ENCODE results near the gene RPTOR.
"Not testable (repeated sequence)": the region's sequence is repeated elsewhere in the genome, so short reads cannot be mapped to it uniquely, and the experiment has no call there.

Gene RPTOR

DNA sequence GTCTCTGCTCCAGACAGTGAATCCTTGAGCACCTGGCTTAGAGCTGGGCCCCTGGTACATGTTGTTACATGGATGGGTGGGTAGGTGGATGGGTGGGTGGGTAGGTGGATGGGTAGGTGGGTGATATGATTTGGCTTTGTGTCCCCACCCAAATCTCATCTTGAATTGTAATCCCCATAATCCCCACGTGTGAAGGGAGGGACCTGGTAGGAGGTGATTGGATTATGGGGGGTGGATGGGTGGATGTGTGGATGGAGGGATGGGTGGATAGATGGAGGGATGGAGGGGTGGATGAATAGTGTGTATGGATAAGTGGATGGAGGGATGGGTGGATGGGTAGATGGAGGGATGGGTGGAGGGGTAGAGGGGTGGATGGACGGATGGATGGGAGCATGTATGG is 41.6 kb upstream of the RPTOR start:
- ATAC-seq (ENCODE audit: insufficient read depth, low read depth), result no peak
- H3K4me2 ChIP-seq (ENCODE audit: insufficient read depth, low read length), result no peak overlapping the region

DNA sequence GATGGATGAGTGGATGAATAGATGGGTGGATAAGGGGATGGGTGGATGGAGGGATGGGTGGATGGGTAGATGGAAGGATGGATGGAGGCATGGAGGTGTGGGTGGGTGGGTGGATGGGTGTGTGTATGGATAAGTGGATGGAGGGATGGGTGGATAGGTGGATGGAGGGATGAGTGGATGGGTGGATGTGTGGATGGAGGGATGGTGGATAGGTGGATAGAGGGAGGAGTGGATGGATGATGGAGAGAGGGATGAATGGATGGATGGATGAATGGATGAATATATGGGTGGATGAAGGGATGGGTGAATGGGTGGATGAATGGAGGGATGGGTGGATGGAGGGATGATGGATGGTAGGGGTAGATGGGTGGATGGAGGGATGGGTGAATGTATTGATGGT is 40.7 kb upstream of the RPTOR start:
- Histone ChIP-seq H3K36me3 (ENCODE audit: insufficient read depth, low read length) (no peaks in the 10 kb centered on the region), H3K9me3 (ENCODE audit: insufficient read depth, low read length, severe bottlenecking) (no peaks in the 10 kb centered on the region), H3K9ac (ENCODE audit: low read depth, low read length) (no peak overlapping the region), H3K4me1 (ENCODE audit: insufficient read depth, low read length) (no peaks in the 10 kb centered on the region), H3K4me2 (ENCODE audit: insufficient read depth, low read length) (no peak overlapping the region), H3K79me2 (ENCODE audit: insufficient read depth, low read length) (no peaks in the 10 kb centered on the region), H3K4me3 (ENCODE audit: low read depth in 1 of 2, low read length in 2 of 2) (no peak overlapping the region), H2AFZ (ENCODE audit: low read depth, low read length) (no peak overlapping the region), H3K27ac (ENCODE audit: low read length) (no peak overlapping the region), H4K20me1 (ENCODE audit: insufficient read depth, low read length) (no peaks in the 10 kb centered on the region; the same call in 1 of the 2 replicates), H3K27me3 (ENCODE audit: insufficient read depth, low read length, poor library complexity) (no peaks in the 10 kb centered on the region)
- DNase-seq (no peak), ATAC-seq (ENCODE audit: insufficient read depth, low read depth) (no peak)
- no peak for TF ChIP-seq EZH2 (IDR thresholded peaks at IDR 0.05; ENCODE audit: borderline replicate concordance, low read depth, low read length, severe bottlenecking)
- TF ChIP-seq, protein P1, sequence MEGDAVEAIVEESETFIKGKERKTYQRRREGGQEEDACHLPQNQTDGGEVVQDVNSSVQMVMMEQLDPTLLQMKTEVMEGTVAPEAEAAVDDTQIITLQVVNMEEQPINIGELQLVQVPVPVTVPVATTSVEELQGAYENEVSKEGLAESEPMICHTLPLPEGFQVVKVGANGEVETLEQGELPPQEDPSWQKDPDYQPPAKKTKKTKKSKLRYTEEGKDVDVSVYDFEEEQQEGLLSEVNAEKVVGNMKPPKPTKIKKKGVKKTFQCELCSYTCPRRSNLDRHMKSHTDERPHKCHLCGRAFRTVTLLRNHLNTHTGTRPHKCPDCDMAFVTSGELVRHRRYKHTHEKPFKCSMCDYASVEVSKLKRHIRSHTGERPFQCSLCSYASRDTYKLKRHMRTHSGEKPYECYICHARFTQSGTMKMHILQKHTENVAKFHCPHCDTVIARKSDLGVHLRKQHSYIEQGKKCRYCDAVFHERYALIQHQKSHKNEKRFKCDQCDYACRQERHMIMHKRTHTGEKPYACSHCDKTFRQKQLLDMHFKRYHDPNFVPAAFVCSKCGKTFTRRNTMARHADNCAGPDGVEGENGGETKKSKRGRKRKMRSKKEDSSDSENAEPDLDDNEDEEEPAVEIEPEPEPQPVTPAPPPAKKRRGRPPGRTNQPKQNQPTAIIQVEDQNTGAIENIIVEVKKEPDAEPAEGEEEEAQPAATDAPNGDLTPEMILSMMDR (IDR thresholded peaks at IDR 0.05; ENCODE audit: borderline replicate concordance, extremely low read depth, low read length, poor library complexity, severe bottlenecking), result no peak

More for the DNA sequence above, 41.6 kb upstream of the RPTOR start:
- H3K27ac ChIP-seq (ENCODE audit: low read length), result no peak overlapping the region
- no peaks in the 10 kb centered on the region for H3K36me3 ChIP-seq (ENCODE audit: insufficient read depth, low read length)
- H3K4me3 ChIP-seq (ENCODE audit: low read depth in 1 of 2, low read length in 2 of 2), result no peak overlapping the region
- H3K27me3 ChIP-seq (ENCODE audit: insufficient read depth, low read length, poor library complexity), result no peaks in the 10 kb centered on the region
- no peaks in the 10 kb centered on the region for H3K79me2 ChIP-seq (ENCODE audit: insufficient read depth, low read length)
- H2AFZ ChIP-seq (ENCODE audit: low read depth, low read length), result no peak overlapping the region
- no peaks in the 10 kb centered on the region for H3K4me1 ChIP-seq (ENCODE audit: insufficient read depth, low read length)
- H4K20me1 ChIP-seq (ENCODE audit: insufficient read depth, low read length), result no peaks in the 10 kb centered on the region; the same call in 1 of the 2 replicates
- H3K9ac ChIP-seq (ENCODE audit: low read depth, low read length), result no peak overlapping the region
- no peak for DNase-seq
- H3K9me3 ChIP-seq (ENCODE audit: insufficient read depth, low read length, severe bottlenecking), result no peaks in the 10 kb centered on the region
- no peak for TF ChIP-seq EZH2 (IDR thresholded peaks at IDR 0.05; ENCODE audit: borderline replicate concordance, low read depth, low read length, severe bottlenecking)
- TF ChIP-seq, protein P1 (IDR thresholded peaks at IDR 0.05; ENCODE audit: borderline replicate concordance, extremely low read depth, low read length, poor library complexity, severe bottlenecking), result no peak

DNA sequence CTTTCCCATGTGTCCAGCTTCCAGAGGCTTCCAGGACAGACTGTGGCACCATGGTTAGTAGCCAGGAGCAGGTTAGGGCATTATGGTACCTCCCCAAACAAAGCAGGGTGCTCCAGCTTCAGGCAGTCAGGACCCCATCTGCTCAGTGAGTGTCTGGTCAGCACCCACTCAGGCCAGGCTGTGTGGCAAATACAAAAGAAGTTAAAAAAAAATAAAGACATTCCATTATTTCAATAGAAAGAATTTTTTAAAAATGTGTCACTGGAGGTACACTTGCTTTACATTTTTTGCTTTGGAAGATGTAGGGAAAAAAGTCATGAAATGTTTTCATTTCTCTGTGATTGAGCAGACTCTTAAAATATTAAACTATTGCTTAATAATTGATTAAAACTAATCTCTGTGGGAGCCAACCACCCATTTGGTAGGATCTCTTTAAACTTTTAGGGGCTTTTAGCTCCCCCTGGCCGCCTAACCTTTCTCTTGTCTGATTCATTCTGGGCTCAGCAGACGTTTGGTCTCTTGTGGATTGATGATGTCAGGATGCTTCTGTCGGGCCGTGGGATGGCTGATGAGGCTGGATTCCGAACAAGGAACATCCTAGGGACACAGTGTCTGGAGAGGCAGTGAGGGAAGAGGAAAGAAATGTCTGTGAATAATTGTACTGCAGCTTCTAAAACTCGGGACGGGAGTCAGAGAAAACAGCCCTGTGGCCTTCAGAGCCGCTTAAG is 39.8 kb upstream of the RPTOR start:
- Histone ChIP-seq H3K27me3 (ENCODE audit: insufficient read depth, low read length, poor library complexity) (no peaks in the 10 kb centered on the region), H3K4me2 (ENCODE audit: insufficient read depth, low read length) (no peak overlapping the region), H3K27ac (ENCODE audit: low read length) (no peak overlapping the region), H3K4me3 (ENCODE audit: low read depth in 1 of 2, low read length in 2 of 2) (no peak overlapping the region), H3K36me3 (ENCODE audit: insufficient read depth, low read length) (no peaks in the 10 kb centered on the region), H2AFZ (ENCODE audit: low read depth, low read length) (no peak overlapping the region), H3K9ac (ENCODE audit: low read depth, low read length) (no peak overlapping the region), H3K79me2 (ENCODE audit: insufficient read depth, low read length) (no peaks in the 10 kb centered on the region), H4K20me1 (ENCODE audit: insufficient read depth, low read length) (no peaks in the 10 kb centered on the region; the same call in 1 of the 2 replicates), H3K4me1 (ENCODE audit: insufficient read depth, low read length) (no peaks in the 10 kb centered on the region), H3K9me3 (ENCODE audit: insufficient read depth, low read length, severe bottlenecking) (no peaks in the 10 kb centered on the region)
- ATAC-seq (ENCODE audit: insufficient read depth, low read depth), result no peak
- TF ChIP-seq, protein P1 (IDR thresholded peaks at IDR 0.05; ENCODE audit: borderline replicate concordance, extremely low read depth, low read length, poor library complexity, severe bottlenecking), result no peak
- TF ChIP-seq EZH2 (IDR thresholded peaks at IDR 0.05; ENCODE audit: borderline replicate concordance, low read depth, low read length, severe bottlenecking), result no peak
- DNase-seq, result no peak

DNA sequence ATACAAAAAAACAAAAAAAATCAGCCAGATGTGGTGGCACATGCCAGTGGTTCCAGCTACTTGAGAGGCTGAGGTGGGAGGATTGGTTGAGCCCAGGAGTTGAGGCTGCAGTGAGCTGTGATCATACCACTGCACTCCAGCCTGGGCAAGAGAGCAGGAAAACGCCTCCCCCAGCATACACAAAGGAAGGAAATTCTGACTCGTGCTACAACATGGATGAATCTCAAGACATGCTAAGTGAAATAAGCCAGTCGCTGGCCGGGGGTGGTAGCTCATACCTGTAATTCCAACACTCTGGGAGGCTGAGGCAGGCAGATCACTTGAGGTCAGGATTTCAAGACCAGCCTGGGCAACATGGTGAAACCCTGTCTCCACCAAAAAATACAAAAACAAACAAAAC is 37.5 kb upstream of the RPTOR start:
- not testable (repeated sequence) for H3K27ac ChIP-seq (ENCODE audit: low read length); H3K79me2 ChIP-seq (ENCODE audit: insufficient read depth, low read length); H4K20me1 ChIP-seq (ENCODE audit: insufficient read depth, low read length); H3K36me3 ChIP-seq (ENCODE audit: insufficient read depth, low read length); DNase-seq; H3K9me3 ChIP-seq (ENCODE audit: insufficient read depth, low read length, severe bottlenecking); H3K27me3 ChIP-seq (ENCODE audit: insufficient read depth, low read length, poor library complexity); H3K4me1 ChIP-seq (ENCODE audit: insufficient read depth, low read length); H3K9ac ChIP-seq (ENCODE audit: low read depth, low read length); H3K4me3 ChIP-seq (ENCODE audit: low read depth in 1 of 2, low read length in 2 of 2); H2AFZ ChIP-seq (ENCODE audit: low read depth, low read length); ATAC-seq (ENCODE audit: insufficient read depth, low read depth); H3K4me2 ChIP-seq (ENCODE audit: insufficient read depth, low read length)
